GM12874 (cell line): ENCODE data around the gene NRP2.

Source experiments
- TF ChIP-seq, protein P1 (sequence below): IDR thresholded peaks from 2 replicates; pipeline ENCODE4 v1.5.1; 2011; ENCODE audit warnings: low read depth, mild to moderate bottlenecking, control low read depth, low read length, moderate library complexity; ENCODE audit not compliant: insufficient read depth

The NRP2 gene

DNA sequence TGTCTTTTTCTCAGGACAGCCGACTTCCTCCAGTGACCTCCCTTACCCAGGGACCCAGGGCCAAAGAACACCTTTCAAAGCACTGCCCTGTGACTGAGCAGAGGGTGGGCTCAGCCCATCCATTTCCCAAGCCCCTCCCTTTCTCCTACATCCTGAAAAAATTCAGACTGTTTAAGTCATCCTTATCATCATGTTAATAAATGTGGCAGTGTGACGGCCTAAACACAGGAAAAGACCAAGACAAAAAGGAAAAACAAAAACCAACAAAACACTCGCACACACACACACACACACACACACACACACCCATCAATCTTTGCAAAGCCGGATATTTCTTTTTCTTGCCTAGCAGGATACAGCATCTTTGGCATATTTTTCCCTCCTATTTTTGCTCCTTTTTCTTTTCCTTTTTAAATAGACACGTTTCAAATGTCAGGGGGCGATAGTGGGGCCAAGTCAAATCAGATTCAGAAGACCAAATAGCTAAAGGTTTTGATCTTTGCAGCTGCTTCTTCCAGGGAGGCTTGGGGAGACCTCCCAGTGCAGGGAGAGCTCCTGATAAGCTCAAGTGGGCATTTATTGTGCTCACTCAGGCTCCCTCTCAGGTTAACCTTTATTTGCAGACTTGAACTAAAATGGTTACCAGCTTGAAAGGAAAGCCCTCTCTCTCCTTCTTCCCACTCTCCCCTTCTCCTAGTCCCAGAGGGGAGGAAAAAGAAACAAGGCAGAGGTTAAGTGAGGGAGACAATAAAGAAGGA lies 39.5 kb upstream of the NRP2 start:
- TF ChIP-seq, protein P1, sequence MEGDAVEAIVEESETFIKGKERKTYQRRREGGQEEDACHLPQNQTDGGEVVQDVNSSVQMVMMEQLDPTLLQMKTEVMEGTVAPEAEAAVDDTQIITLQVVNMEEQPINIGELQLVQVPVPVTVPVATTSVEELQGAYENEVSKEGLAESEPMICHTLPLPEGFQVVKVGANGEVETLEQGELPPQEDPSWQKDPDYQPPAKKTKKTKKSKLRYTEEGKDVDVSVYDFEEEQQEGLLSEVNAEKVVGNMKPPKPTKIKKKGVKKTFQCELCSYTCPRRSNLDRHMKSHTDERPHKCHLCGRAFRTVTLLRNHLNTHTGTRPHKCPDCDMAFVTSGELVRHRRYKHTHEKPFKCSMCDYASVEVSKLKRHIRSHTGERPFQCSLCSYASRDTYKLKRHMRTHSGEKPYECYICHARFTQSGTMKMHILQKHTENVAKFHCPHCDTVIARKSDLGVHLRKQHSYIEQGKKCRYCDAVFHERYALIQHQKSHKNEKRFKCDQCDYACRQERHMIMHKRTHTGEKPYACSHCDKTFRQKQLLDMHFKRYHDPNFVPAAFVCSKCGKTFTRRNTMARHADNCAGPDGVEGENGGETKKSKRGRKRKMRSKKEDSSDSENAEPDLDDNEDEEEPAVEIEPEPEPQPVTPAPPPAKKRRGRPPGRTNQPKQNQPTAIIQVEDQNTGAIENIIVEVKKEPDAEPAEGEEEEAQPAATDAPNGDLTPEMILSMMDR, result no peak

DNA sequence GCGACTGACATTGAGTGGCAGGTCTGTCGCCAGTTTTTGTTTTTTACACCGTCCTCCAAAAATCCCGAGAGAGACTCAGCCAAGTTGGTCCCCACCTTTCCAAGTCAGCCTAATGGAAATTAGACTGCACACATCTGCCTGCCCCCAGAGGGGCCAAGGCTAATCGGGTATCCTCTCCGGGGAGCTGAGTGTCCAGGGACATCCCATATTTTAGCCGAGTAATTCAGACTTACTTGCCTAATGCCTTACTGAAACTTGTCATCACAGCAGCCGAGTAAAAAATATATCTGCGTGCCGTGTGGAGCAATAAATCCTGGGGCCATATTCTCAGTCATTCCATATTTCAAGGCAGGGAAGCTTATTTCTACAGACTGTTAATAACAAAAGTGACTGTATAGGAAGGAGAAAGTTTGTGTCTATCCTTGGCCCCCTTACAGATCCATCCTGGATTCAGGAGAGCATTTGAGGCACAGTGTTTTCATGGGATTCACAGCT lies 38.9 kb upstream of the NRP2 start:
- TF ChIP-seq, protein P1, result no peak

DNA sequence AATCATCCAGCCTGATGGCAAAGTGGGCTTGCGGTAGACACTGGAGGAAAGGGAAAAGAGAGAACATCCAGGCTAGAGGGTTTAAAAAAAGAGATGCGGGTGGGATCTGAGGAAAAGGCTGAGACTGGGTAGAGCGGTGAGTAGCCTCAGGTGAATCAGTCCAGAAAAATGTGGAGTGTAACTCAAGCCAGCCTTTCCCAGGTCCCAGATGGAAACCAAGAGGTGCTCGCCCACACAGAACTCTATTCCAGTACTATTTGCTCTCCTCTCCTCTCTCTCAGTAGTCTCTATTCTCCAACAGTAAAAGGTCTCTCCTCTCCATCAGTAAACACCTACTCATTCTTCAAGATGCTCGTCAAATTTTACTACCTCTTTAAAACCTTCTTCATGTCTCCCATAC lies 38.3 kb upstream of the NRP2 start:
- TF ChIP-seq, protein P1, result no peak

DNA sequence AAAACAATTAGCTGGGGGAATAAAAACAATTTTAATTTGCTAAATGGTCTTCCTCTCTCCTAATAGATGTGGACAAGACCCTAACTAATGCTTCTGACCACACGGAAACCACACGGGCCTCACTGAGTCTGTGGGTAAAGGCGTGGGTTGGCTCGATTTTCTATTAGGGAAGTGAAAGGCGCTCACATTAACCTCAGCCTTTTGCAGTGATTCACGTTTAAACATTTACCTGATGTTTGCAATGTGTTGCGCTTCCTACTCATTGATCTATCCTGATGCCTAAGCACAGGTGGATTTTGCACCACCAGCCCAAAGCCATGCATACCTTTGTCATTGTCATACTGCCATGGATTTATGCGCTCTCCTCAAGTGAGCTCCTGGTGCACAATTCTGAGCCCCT lies 35.6 kb upstream of the NRP2 start:
- TF ChIP-seq, protein P1, result no peak

DNA sequence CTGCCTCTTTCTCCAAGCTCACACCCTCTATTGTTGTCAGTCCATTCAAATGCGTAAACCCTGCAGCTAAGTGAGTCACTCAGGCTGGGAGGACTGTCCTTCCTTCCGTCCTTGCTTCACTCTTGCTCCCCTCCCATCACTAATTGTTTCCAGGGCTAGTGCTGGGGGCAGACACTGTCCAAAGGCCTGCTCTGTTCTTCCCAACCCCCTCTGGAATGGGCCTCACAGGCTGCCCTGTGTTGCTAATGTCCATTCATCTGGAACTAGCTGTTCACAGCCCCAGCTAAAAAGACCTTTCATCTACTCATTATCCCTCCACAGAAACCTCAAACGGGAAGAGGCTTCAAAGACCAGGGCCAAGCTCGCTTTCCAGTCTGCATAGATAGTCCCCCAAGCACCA lies 31.9 kb upstream of the NRP2 start:
- TF ChIP-seq, protein P1, result no peak

DNA sequence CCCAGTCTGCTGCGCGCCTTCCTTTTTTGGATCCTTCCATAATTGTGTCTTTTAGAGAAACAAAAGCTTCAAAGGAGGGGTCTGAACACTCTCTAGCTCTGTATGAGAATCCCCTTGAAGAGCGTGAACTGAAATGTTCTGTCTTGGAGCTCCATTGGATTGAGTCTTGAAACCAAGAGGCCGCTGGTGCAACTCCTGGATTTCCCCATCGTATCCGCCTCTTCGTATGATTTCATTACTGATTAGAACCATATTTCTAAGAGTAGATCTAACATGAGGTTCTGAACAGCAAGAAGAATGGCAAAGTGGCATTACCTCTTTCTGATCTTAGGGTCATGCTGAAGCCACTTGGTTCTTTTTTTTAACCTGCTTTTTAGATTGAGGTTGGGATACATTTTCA lies 31.4 kb upstream of the NRP2 start:
- TF ChIP-seq, protein P1, result no peak

DNA sequence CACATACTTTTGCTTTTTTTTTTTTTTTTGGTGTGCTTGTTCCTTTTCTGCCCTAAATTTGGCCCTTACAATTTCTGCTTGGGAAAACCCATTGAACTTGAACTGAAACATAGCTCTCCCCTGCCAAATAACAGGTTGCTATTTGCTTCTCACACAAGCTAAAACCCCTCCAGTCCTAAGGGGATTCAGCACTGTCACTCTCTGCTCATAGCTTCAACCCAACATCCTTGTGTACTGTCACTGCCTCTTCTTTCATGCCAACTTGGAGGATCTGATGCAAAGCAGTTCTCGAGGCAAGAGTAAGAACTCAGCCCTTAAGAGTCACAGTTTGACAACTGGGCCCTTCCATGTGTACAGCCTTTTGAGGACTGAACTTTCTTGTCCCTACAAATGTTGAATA lies 30.6 kb upstream of the NRP2 start:
- TF ChIP-seq, protein P1, result no peak
